GM12892 (cell line): ENCODE data around the gene NR1I2.

ENCODE experiments used
- POLR2A ChIP-seq: IDR thresholded peaks from 2 replicates; pipeline ENCODE4 v1.6.1; 2011; ENCODE audit warnings: low read depth, low read length, control low read depth
- POLR2AphosphoS5 ChIP-seq: IDR thresholded peaks from 2 replicates; pipeline ENCODE4 v1.6.1; 2011; ENCODE audit warnings: low read depth, low read length, control low read depth

- no peak for TF ChIP-seq POLR2A
- no peak for TF ChIP-seq POLR2AphosphoS5
Measured at GRCh38 chr3:119861681-119862080, 79.8 kb downstream of the NR1I2 start.
